Measurements from ENCODE around the gene SAA2.
"Not testable (repeated sequence)": the region's sequence is repeated elsewhere in the genome, so short reads cannot be mapped to it uniquely, and the experiment has no call there.

DNA sequence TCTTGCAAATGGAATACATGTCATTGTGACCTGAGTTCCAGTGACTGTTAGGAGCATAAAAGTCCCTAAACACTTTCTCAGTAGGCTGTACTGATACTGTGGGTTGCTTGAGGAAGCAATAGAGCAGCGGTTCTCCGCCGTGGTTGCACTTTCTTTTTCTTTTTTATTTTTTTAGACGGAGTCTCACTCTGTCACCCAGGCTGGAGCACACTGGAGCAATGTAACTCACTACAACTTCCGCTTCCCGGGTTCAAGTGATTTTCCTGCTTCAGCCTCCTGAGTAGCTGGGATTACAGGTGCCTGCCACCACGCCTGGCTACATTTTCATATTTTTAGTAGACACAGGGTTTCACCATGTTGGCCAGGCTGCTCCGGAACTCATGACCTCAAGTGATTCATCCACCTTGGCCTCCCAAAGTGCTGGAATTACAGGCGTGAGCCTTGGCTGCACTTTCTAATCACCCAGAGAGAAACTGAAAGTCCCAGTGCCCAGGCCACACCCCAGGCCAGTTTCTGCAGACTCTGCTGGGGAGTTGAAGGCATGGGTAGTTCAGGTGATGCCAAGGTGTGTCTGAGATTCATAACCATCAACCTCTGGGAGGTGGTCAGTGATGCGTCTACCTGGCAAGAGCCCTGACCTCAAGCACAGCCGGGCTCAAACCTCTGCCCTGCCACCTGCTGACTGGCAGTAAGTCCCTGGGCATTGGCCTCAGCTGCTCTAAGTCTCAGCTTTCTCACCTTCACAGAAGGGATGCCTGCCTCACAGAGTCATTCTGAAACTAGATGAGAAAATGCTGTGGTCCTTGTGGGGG lies 1.9 kb downstream of the SAA2 start:
- not testable (repeated sequence) for TF ChIP-seq EZH2 (IDR thresholded peaks at IDR 0.05; ENCODE audit: insufficient read depth, poor library complexity, severe bottlenecking); EZH2phosphoT487 (IDR thresholded peaks at IDR 0.05; ENCODE audit: insufficient read depth, low read depth)

Measured in GM23248 (cell line).